HG02938 (cell line): ENCODE data around the gene GNB1.
A peak's percentile ranks its signal among the peaks of the same experiment; 100 is the strongest.
"Not testable (repeated sequence)": the region's sequence is repeated elsewhere in the genome, so short reads cannot be mapped to it uniquely, and the experiment has no call there.

Experiments
- ATAC-seq: cut with Tn5 transposase; IDR thresholded peaks from one replicate; pipeline ENCODE4 v1.9.1; 2021; ENCODE audit warnings: mild to moderate bottlenecking, moderate library complexity; ENCODE audit not compliant: unreplicated experiment

The GNB1 gene

DNA sequence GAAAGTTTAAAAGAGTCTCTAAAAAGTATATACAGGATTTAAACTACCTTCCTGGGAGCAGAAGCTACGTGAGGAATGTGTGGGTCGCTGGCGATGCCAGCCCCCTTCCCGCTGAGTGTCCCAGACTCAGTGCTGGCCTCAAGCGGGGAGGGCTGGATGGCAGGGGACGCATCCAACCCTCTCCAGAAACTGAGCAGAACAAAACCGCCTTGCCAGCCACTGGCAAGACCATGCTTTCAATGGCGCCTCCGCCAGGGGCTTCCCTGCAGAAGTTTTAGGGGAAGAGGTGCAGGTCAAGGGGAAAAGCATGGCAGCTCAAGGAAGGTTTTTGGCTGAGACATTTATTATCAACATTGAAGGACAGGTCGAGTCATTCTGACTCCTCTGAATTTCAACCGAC lies 138.7 kb downstream of the GNB1 start:
- no peak for ATAC-seq

DNA sequence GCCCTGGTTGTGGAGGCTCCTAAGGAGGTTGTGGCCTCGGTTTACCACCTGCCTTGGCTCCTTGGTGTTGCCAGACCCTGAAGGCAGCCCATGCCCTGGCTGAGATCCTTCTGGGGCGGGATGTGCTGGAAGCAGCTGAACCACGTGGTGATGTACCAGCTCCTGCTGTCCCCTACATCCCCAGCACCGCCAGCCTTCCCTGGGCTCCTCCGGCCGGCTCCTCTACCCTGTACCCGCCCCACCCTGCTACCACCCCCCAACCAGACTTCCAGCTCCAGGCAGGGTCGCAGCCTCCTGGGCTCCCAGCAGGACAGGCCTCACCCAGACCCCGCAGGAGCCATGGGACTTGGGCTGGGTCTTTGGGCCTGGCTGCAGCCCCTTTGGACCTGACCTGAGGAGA lies 140.9 kb downstream of the GNB1 start:
- not testable (repeated sequence) for ATAC-seq

DNA sequence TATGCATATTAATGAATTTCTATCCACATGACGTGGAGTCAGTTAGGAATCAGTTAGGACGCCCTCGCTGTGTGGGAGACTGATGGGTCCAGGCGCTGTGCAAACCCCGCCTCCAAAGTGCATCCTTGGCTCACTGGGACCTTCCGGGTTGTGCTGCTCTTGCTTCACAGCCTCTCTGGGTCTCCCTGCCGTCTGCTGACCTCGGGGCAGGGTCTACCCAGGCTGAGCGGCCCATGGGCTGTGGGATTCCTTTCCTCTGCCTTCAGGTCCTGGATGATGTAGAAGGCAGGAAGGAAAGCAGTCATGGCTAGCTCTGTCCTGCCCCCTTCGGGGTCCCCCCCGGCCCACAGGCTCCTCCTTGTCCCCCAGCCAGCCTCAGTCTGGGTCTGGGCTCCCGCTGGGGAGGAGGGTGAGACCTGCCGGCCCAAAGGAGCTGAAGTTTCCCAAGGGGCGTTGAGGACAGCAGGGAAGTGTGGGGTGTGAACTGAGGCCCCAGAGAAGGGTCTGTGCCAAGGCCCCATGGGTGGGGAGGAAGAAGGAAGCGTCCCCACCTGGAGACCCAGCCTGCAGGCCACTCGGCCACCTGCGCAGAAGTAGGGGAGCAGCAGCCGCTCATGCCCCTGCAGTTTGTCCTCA lies 142.1 kb downstream of the GNB1 start:
- ATAC-seq: no peak

DNA sequence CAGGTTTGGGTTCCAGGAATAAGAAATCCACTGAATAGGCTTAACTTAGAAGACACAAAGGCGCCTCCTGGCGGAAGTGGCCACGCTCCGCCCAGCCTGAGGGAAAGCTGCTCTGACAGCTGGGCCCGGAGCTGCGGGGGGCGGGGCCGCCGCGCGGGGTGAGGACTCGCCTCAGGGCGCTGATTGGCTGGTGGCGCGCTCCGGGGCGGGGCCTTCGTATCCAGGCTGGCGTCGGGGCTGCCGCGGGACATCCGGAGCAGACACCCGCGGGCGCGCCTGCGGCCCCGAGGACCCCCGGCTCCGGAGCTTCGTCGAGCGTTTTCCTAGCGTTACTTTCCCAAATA lies 144.3 kb downstream of the GNB1 start:
- ATAC-seq: peak; percentile 76

DNA sequence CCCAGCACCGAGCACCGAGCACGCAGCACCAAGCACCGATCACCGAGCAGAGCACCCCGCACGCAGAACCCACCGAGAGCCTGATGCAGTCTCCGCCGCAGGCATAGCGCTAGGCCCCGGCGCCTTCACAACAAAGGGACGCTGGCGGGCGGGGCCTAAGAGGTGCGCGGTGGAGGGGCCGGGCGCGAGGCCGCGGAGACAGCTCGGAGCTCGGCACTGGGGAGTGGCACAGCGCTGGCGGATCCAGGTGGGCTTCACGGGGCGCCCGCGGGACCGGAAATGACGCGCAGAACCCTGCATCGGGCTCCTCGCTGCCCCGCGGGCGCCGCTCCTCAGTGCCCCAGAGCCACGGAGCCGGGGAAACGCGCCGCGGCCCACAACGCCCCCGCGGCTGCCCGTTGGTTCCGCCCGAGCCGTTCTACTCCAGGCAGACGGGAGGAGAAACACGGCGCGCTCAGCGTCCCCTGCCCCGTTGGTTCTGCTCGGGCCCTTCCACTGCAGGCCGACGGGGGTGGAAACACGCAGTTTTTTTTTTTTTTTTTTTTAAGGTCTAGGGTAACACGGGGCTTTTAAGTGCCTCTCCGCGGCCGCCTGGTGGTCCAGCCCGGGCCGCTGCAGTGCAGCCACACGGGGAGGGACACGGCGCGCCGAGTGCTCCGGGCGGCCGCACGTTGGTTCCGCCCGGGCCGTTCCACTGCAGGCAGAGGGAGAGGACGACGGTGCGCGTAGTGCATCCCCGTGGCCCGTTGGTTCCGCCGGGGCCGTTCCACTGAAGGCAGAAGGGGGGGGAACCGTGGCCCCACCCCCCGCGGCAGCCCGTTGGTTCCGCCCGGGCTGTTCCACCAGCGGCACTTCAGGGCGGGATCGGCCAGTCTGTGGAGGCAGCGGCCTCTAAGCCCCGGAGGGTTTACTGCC lies 145.0 kb downstream of the GNB1 start:
- peak; percentile 65 for ATAC-seq

DNA sequence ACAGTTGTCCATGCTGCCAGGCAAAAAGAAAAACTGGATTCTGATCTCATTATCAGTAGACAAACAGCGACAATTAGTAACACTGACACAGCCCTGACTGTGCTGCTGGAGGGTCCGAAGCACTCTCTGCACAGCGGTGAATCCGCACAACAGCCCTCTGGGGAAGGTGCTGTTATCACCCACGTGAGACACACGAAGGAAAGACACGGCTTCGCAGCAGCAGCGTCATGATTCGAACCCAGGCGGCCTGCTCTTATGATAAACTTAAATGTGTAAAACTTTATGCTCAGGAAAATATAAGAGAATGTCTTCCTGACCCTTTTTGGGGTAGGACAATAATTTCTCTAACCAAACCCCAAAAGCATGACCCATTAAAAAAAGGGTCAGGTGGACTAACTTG lies 148.4 kb downstream of the GNB1 start:
- ATAC-seq: not testable (repeated sequence)

DNA sequence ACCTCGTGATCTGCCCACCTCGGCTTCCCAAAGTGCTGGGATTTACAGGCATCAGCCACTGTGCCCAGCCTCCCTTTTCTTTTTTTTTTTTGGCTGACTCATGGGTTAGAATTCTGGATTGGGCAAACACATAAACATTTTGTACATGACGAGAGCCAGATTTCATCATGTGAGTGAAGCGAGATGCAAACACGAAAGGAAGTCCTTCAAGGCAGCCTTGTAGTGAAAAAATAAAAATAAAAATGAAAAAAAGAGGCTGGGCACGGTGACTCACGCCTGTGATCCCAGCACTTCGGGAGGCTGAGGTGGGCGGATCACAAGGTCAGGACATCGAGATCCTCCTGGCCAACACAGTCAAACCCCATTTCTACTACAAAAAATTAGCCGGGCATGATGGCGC lies 149.9 kb downstream of the GNB1 start:
- ATAC-seq: not testable (repeated sequence)

DNA sequence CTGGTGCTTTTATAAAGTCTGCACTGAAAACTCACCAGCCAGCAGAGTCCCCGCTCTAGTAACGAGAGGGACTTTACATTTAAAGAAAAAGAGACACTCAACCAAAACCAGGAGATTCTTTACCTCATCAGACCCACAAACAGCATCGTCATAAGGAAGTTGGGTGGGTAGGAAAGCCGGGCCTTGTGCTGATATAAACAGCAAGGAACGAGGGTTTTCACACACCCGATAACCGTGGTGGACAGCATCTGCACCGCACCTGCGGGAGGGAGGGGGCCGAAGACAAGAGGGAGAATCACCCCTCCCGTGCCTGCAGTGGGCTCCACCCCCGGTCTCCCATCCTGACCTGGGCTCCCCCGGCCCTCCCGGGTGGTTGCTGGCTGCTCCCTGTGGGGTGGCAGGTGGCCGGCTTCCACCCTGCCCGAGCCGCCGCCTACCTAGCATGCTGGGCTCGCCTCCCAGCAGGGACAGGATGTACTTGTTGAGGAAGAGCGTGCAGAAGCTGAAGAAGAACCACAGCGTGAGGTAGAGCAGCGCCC lies 152.0 kb downstream of the GNB1 start:
- not testable (repeated sequence) for ATAC-seq

DNA sequence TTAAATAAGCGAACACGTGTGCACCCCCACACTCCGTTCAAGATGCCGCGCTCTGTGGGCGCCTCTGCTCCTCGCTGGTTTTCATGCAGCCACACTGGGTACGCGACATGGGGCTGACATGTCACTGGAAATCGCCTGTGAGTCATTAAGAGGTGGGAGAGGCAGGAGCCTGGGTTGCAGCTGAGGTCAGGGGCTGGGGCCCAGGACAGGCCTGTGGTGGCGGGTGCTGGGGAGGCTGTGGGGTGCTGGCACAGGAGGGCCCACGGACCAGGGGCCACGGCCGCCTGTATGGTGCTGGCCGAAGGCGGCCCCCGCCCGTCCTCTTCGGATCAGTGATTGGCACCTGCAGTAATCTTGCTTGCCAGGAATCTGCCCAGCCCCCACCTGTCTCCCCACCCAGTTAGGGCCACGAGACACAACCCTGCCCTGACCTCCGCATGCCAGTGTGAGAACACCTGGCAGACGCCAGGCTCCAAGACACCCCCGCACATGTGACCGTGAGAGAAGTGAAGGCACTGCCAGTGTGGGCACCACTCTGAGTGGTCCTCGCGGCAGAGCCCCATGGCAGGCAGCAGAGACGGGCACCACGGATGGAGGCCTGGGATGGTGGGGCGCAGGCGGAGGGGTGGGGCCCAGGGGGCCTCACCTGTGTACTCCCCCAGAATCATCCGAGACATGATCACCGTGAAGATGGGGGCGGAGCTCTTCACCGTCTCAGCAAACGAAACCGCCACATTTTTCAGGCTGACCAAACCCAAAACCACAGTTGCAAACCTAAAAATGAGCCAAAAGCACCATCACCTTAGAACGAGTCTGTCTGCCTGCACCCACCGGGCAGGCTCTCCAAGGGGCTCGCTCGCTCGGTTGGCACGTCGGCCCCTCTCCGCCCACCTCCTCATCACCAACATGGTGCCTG lies 153.0 kb downstream of the GNB1 start:
- ATAC-seq: not testable (repeated sequence)
